ENCODE measurements around the gene AVPR2.

AVPR2 gene

DNA sequence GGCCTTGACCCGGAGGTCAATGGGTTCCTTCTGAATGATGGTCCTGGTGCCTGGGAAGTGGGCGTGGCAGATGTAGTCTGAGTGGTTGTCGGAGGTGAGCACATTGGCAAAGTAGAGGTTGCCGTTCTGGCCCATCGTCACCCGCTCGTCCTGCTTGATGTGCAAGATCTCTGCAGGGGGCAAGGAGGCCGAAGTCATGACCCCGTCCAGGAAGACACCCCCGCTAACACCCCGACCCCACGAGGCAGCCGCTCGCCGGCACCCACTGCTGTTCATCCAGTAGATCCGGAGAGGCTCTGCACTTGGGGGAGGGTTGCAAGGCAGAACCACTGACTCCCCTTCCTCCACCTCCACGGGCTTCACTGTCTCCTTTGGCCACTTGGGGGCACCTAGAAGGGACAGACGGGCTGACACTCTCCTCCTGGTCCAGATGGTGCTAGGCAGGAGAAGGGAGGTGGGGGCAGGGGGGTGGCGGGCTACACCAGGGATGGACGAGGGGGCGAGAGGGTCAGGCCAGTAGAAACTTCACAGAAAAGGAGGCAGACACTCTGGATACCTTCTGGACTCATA lies 33.6 kb upstream of the AVPR2 start:
- TF ChIP-seq, protein P1, sequence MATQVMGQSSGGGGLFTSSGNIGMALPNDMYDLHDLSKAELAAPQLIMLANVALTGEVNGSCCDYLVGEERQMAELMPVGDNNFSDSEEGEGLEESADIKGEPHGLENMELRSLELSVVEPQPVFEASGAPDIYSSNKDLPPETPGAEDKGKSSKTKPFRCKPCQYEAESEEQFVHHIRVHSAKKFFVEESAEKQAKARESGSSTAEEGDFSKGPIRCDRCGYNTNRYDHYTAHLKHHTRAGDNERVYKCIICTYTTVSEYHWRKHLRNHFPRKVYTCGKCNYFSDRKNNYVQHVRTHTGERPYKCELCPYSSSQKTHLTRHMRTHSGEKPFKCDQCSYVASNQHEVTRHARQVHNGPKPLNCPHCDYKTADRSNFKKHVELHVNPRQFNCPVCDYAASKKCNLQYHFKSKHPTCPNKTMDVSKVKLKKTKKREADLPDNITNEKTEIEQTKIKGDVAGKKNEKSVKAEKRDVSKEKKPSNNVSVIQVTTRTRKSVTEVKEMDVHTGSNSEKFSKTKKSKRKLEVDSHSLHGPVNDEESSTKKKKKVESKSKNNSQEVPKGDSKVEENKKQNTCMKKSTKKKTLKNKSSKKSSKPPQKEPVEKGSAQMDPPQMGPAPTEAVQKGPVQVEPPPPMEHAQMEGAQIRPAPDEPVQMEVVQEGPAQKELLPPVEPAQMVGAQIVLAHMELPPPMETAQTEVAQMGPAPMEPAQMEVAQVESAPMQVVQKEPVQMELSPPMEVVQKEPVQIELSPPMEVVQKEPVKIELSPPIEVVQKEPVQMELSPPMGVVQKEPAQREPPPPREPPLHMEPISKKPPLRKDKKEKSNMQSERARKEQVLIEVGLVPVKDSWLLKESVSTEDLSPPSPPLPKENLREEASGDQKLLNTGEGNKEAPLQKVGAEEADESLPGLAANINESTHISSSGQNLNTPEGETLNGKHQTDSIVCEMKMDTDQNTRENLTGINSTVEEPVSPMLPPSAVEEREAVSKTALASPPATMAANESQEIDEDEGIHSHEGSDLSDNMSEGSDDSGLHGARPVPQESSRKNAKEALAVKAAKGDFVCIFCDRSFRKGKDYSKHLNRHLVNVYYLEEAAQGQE (IDR thresholded peaks at IDR 0.05; ENCODE audit: low read depth), result no peak
- TF ChIP-seq TAF1 (IDR thresholded peaks at IDR 0.05; ENCODE audit: low read depth) (no peak), FOXM1 (IDR thresholded peaks at IDR 0.05; ENCODE audit: borderline replicate concordance, low read depth) (no peak), CREB1 (IDR thresholded peaks at IDR 0.05; ENCODE audit: low read depth) (no peak), YY1 (IDR thresholded peaks at IDR 0.05; ENCODE audit: low read depth) (no peak), TEAD4 (IDR thresholded peaks at IDR 0.05) (no peak), RAD21 (IDR thresholded peaks at IDR 0.05; ENCODE audit: low read depth) (no peak), TCF12 (IDR thresholded peaks at IDR 0.05; ENCODE audit: low read depth) (no peak), CEBPB (IDR thresholded peaks at IDR 0.05) (no peak), EP300 (IDR thresholded peaks at IDR 0.05; ENCODE audit: borderline replicate concordance) (no peak), EGR1 (IDR thresholded peaks at IDR 0.05) (no peak), ZBTB7A (IDR thresholded peaks at IDR 0.05; ENCODE audit: low read depth) (no peak)
- TF ChIP-seq, protein P2, sequence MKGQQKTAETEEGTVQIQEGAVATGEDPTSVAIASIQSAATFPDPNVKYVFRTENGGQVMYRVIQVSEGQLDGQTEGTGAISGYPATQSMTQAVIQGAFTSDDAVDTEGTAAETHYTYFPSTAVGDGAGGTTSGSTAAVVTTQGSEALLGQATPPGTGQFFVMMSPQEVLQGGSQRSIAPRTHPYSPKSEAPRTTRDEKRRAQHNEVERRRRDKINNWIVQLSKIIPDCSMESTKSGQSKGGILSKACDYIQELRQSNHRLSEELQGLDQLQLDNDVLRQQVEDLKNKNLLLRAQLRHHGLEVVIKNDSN (IDR thresholded peaks at IDR 0.05), result no peak

DNA sequence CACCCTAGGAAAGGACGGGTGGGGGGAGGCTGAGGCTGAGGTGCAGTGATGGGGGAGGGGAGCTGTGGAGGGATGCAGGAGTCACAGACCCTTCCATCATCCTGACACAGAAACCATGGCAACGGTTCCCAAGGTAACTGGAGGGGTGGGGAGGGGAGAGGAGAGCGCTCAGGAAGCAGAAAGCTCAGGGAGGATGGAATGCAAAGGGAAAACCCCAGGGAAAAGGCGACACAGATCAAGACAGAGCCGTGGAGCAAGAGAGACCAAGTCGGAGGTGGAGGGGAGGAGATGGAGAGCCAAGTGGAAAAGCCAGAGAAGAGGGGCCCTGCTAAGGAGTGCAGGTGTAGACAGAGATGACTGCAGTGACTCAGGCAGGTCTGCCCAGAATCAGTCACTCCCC lies 33.0 kb upstream of the AVPR2 start:
- TF ChIP-seq EP300 (IDR thresholded peaks at IDR 0.05; ENCODE audit: borderline replicate concordance), result no peak
- no peak for TF ChIP-seq ZBTB7A (IDR thresholded peaks at IDR 0.05; ENCODE audit: low read depth)
- TF ChIP-seq, protein P2 (IDR thresholded peaks at IDR 0.05), result no peak
- TF ChIP-seq TCF12 (IDR thresholded peaks at IDR 0.05; ENCODE audit: low read depth), result no peak
- TF ChIP-seq, protein P1 (IDR thresholded peaks at IDR 0.05; ENCODE audit: low read depth), result no peak

DNA sequence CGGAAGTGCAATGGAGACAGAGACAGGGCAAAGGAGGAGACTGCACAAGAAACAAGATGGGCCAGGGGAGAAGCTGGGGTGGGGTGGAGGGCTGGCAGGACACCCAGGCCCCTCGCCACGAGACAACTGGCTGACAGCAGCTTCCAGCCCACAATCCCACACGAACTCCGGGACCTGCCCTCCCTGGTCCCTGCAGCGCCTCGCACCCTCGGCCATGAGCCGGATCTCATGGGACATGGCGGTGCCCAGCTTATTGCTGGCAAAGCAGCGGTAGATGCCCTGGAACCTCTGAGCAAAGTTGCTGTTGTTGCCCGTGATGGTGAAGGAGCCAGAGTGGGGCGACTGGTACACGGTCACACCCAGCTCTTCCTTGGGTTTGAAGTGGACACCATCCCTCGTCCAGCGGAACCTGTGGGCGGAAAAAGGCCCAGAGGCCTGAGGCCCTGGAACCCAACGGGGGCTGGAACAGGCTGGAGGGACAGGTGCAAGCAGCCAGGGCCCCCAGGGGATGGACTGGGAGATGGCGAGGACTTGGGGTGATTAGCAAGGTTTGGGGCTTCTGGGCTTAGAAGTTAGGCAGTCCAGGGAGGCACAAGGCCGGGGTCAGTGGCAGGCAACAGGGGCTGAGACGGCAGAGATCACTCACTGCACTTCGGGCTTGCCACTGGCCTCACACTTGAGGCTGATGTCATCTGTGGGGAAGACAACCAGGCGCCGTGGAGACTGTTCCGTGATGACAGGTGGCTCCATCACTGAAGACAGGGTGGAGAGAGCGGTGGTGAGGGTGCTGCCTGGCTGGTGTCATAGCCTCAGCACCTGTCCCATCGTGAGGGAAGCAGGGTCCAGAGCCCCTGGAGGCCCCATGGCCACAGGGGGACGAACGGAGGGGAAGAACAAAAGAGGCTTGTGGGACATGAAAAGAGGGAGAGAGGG lies 32.3 kb upstream of the AVPR2 start:
- TF ChIP-seq RAD21 (IDR thresholded peaks at IDR 0.05; ENCODE audit: low read depth) (no peak), TEAD4 (IDR thresholded peaks at IDR 0.05) (no peak), TAF1 (IDR thresholded peaks at IDR 0.05; ENCODE audit: low read depth) (no peak), ZBTB7A (IDR thresholded peaks at IDR 0.05; ENCODE audit: low read depth) (no peak), FOXM1 (IDR thresholded peaks at IDR 0.05; ENCODE audit: borderline replicate concordance, low read depth) (no peak), CREB1 (IDR thresholded peaks at IDR 0.05; ENCODE audit: low read depth) (no peak), NFIC (IDR thresholded peaks at IDR 0.05) (no peak), CEBPB (IDR thresholded peaks at IDR 0.05) (no peak)
- TF ChIP-seq, protein P2 (IDR thresholded peaks at IDR 0.05), result no peak

- TF ChIP-seq, protein P3, sequence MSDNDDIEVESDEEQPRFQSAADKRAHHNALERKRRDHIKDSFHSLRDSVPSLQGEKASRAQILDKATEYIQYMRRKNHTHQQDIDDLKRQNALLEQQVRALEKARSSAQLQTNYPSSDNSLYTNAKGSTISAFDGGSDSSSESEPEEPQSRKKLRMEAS (IDR thresholded peaks at IDR 0.05), result no peak
- TF ChIP-seq RAD21 (IDR thresholded peaks at IDR 0.05; ENCODE audit: low read depth), result no peak
- no peak for TF ChIP-seq EGR1 (IDR thresholded peaks at IDR 0.05)
- no peak for TF ChIP-seq FOXM1 (IDR thresholded peaks at IDR 0.05; ENCODE audit: borderline replicate concordance, low read depth)
- TF ChIP-seq CEBPB (IDR thresholded peaks at IDR 0.05), result no peak
Measured at GRCh38 chrX:153873282-153874084, 31.0 kb upstream of the AVPR2 start.

GRCh38 chrX:153874085-153874365 lies 30.4 kb upstream of the AVPR2 start:
- no peak for TF ChIP-seq CEBPB (IDR thresholded peaks at IDR 0.05)
- TF ChIP-seq YY1 (IDR thresholded peaks at IDR 0.05; ENCODE audit: low read depth), result no peak
- no peak for TF ChIP-seq EGR1 (IDR thresholded peaks at IDR 0.05)
- no peak for TF ChIP-seq CREB1 (IDR thresholded peaks at IDR 0.05; ENCODE audit: low read depth)
- TF ChIP-seq RAD21 (IDR thresholded peaks at IDR 0.05; ENCODE audit: low read depth), result no peak
- no peak for TF ChIP-seq TCF12 (IDR thresholded peaks at IDR 0.05; ENCODE audit: low read depth)

Measured in Ishikawa (cell line).